HG03460 (cell line): ENCODE results near the gene PRR23E.

Experiments used
- ATAC-seq: cut with Tn5 transposase; IDR thresholded peaks from one replicate; pipeline ENCODE4 v1.9.1; 2021; ENCODE audit not compliant: unreplicated experiment

The PRR23E gene

DNA sequence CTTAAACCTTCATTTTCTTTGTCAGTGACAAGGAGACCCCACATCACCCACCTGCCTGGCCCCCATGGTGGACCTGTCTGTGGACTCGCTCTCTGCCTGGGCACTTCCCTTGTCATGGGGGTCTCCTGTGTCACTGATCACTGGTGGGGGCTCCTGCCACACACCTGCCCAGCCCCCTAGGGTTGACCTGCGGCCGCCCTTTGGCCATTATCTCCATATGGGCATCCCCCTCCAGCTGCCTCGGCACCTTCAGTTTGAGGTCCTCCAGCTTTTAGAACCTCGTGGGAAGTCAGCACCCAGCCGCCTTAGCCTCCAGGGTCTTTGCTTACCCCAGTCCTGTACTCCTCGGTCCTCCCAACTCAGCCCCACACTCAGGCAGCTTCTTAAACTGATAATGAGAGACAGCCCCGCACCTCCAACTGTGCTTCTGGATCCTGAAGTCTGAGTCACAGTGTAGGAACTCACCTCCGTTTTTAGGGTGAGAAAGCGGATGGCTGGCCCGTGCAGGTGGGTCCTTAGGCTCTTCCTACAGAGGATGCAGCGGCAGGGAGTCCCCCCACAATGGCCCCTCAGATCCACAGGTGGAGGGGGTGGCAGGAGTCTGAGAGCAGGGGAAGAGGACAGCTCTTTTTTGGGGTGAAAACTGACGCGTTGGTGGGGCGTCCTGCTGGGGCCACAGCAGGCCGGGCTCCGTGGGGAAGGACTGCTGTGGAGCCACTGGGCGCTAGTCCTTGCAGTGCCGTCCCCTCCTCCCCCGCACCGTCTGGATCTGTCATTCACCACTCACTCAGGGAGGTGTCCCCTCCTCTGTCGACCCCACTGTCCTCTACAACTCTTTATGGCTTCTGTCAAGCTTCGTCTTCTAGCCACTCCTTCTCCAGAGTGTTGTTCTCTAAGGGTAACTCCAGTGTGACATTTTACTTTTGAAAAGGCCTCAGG, 8.7 kb upstream of the PRR23E start:
- no peak for ATAC-seq

DNA sequence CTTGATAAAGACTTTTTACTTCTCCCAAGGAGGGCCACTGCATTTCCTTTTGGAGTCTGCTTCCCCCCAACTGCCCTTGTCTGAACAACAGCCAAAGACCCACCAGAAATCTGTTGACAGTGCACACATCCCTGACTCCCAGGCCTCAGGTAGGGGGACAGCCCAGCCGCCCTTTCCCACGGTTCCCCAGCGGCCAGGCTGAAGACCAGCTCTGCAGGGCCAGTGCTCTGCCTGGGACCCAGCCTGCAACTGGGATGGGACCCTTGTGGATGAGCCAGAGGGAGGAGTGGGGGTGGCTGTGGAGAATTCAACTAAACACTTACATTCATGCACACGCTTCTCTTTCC, 8.1 kb upstream of the PRR23E start:
- ATAC-seq: no peak

DNA sequence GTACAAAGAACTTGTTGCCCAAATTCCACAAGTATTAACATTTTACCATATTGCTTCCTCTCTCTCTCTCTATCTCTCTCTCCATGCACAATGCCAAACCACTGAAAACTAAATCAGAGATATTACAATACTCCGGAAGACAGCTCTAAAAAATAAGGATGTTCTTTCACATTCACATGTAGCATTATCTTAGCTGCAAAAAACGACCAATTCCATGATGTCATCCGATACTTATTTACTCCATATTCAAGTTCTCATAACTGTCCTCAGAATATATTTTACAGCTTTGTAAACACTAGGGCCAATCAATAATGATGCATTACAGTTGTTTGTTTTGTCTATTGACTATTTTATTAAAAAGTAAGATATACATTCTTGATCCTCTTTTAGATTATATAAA, 7.7 kb upstream of the PRR23E start:
- ATAC-seq: no peak

DNA sequence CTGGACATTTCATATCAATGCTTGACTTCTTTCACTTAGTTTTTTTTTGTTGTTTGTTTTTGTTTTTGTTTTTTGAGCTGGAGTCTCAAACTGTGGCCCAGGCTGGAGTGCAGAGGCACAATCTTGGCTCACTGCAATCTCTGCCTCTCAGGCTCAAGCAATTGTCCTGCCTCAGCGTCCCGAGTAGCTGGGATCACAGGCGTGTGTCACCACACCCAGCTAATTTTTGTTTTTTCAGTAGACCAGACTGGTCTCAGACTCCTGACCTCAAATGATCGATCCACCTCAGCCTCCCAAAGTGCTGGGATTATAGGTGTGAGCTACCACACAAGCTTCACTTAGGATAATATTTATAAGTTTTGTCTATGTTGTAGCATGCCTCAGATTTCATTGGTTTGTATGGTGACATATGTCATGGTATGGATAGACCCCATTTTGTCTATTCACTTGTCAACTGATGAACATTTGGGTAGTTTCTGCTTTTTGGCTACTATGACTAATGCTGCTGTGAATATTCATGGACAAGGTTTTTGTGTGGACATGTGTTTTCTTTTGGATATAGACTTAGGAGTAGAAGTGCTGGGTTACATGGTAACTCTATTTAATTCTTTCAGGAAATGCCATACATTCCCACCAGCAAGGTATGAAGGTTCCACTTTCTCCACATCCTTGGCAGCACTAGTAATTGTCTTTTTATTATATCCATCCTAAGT, 6.8 kb upstream of the PRR23E start:
- no peak for ATAC-seq

DNA sequence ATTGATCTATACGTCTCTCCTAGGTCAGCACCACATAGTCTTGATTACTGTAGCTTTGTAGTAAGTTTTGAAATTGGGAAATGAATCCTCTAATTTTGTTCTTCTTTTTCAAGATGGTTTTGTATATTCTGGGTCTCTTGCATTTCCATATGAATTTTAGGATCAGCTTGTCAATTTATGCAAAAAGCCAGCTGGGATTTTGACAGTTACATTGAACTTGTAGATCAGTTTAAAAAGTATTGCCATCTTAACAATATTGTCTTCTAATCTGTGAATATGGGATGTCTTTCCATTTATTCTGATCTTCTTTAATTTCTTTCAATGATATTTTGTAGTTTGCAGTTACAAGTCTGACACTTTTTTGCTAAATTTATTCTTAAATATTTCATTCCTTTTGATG, 5.6 kb upstream of the PRR23E start:
- ATAC-seq: no peak

DNA sequence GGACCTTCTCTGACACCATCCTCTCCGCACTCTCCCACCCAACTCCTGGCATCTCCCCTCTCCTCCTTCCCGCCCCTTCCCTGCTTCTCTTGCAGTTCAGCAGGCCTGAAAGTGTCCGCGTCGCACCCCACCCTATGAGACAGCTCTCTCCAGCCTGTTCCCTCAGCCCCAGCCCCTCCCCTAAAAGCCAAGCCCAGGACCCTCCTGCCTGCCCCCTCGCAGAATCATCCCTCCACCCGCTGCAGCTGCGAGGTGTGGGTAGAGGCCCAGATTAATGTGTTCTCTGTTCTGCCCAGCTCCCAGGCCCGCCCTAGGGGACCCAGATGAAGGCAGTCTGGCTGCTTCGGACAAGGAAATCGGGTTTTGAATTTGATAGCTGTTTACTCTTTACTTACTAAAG, 410 bp downstream of the PRR23E start:
- ATAC-seq: no peak

DNA sequence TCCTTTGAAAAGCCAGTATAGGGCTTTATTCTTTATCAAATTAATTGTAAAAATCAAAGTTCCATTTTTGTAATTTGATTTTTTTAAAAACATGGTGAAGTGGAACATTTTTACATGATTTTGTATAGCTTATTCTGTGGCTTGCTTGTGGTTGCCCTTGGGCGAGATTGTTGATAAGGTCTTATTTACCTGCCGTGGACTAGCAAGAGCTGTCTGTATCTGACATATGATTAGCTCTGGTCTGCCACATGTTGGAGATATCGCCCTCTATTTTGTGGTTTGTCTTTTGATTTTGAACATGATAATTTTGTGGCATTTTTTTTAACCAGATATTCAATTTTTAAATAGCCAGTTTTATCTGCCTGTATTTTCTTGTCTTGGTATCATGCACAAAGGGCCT, 844 bp downstream of the PRR23E start:
- no peak for ATAC-seq

DNA sequence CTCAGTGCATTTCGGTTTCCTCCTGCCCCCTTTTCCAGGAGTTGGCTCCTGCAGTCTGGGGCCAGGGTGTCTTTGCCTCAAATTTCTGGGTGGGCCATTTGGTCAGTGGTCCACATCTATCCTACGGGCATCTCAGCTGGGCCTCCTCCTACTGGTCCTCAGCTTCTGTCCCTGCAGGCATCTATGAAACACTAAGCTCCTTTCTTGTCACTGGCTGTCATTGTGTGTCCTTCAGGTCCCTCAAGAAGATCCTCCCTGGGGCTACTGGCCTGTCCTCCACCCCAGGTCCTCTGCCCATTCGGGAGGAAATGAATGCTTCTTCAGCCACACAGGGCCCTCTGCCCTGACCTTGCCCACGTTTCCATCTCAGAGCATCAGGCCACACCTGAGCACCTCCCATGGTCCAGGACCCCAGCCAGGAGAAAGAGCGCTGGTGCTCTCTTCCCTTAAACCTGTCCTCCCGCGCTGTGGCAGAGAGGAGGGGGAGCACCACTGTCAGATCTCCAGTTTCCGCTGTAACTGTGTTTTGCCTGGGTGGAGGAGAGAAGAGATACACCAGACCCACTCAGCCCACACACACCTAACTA, 1.8 kb downstream of the PRR23E start:
- ATAC-seq: no peak

DNA sequence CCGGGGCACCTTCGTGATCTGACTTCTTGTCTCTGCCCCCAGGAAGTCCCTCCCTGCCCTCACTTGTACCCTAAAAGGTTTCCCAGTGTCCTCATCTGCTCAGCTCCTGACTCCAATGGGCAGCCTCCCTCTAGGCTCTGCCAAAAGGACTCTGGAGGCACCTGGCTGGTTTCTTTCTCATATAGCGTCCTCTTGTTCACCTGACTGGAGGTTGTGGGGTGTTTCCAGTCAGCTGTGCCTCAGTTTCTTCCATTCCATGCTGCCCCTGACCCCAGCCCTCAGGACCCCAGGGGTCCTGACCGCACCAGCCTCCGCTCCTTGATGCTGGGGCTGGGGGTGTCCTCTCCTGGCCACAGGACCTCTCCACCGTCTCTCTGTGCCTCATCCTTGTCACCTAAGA, 2.5 kb downstream of the PRR23E start:
- no peak for ATAC-seq

DNA sequence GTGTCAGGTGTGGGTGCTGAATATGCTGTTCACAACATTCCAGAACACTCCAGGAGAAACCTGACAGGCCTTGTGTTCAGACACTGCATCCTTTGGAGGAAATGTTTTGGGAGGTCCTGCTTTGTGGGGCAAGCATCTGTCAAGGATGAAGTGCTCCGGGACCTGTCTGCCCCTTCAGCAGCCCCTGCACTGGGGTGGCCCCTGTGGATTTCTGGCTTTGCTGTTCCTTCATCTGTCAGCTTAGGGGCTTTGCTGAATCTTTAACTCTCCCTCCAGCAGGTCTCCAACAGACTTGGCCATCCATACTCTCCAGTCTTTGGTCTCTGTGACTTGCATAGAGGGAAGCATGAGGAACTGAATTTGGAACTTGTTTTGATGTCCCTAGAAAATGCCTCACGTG, 3.1 kb downstream of the PRR23E start:
- no peak for ATAC-seq

DNA sequence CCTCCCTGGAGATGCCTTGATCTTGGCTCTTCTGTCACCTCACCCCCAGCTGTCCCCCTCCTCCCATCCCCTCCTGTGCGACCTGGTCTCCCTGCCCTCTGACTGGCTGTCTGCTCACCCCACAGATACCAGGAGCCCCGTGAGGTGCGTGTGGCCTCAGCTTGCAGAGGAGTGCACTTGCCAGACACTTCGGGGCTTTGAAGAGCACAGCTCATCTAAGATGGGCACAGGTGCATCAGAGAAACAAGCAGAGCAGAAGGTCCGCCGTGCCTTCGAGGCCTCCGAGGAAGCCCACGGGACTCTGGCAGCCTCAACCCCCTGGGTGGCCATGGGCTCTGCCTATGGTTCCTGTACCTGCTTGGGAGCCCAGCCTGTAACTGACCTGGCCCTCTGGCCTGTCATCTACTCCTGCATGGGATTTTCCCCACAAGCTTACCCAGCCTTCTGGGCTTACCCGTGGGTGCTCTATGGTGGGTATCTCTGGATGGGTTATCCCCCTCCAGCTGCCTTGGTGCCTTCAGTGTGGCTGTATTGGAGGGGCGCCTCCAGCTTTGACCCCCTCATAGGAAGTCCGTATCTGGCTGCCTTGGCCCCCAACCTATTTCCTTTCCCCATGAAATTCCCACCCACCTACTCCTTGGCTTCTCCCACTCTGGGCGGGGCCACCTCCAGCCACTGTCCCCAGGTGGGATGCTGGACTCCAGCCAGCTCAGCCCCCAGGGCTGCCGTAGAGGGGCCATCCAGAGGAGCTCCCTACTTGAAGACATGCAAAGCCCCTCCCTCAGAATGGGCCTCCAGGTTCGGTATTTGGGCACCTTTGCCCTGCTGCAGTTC, 3.8 kb downstream of the PRR23E start:
- no peak for ATAC-seq

DNA sequence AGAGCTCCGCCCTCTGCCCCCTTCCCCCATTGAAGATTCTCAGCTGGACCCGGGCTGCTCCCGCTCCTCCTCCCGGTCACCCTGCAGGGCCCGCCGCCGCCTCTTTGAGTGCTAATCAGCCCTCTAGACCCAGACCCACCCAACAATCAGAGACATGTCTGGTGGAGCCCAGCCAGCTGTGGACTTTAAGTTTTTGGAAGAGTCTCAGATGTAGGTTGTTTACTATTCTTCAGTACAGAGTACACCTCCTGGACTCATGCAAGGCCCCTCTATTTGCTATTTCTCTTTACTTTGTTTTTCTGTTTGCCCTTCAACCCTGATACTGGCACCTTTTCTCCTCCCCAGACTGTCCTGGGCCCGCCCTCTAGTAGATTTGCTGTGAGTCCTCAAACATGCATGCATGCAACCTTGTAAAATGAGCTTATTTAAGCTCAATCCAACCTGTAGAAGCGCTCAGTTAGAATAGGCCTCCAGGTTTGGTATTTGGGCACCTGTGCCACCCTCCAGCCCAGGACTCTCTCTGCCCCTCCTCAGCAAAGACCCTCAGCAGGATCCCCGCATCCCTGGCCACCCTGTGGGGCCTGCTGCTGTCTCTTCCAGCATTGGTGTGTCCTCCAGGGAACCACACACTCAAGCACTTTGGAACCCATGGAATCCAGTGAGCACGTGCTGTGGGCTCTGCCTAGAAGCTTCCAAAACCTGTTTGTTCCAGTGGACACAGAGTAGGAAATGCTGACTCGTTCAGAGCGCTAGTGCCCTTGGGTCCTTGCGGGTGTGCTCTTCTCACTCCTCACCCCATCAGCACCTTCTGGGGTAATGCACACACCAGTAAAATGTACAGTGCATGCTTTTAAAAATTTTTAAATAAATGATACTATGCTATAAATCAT, 4.6 kb downstream of the PRR23E start:
- no peak for ATAC-seq

DNA sequence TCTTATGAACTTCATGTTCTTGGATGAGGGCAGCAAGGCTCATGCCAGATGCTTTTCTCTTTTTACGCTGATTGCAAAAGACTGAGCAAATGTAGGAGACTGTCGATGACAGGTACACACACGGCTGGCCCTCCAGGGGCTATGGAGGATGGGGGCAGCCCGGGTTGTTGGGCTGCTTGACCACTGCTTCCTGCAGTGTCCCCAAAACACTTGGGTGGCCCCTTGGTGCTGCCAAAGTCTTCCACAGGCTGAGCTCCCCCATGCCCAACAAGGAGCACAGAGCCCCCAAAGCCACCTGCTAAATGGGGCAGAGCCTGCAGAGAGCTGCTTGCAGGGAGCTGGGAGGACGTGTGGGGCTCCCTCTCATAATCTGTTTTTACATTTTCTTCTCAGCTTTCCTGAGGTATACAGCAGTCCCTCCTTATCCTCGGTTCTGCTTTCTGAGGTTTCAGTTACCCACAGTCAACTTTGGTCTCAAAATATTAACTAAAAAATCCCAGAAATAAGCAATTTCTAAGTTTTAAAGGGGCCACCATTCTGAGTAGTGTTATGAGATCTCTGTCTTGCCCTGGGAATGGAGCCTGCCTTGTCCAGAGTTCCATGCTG, 7.3 kb downstream of the PRR23E start:
- no peak for ATAC-seq

DNA sequence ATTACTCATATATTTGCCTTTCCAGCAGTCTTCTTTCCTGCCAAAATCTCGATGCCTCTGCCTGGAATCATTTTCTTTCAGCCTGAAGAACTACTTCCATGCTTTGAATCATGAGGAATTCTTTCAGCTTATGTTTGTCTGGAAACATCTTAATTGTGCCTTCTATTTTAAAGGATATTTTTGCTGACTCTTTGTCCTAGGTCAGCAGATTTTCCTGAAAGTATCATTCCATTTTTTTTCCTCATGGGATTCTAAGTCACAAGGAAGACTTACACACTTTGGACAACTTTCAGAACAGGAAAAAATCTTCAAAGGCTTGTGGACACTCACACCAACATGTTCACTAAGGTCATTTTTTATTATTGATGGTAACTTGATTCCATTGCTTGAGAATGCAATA, 10.1 kb downstream of the PRR23E start:
- no peak for ATAC-seq

DNA sequence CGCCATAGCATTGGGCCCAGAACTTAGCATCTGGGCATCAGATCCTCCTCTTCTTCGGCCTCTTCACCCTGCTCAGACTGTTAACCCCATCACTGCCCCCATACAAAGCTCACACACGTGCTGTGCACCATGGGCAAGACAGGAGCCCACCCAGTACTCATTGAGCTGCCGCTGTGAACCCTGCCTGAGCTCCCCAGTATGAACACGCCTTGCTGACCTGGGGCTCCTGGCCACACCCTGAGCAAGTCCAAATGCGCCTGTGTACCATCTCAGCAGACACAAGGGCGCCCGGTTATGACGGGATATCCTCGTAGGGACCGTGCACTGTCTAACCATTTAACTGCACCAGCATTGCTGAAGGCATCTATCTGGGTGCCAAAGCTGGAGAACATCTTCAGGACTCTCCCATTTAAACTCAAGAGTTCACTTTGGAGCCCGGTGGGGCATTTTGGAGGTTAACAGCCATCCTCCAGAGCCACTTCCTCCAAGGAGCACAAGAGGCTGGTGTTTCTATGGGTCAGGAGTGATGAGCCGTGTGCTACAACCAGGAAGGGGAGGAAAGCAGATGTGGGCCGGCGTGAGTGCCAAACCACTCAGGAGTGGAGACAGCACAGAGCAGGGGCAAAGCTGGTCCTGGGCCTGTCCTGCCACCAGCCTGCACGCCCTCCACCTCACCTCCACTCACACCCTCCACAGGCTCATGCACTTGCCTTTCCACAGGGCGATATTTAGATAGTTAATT, 12.1 kb downstream of the PRR23E start:
- no peak for ATAC-seq

DNA sequence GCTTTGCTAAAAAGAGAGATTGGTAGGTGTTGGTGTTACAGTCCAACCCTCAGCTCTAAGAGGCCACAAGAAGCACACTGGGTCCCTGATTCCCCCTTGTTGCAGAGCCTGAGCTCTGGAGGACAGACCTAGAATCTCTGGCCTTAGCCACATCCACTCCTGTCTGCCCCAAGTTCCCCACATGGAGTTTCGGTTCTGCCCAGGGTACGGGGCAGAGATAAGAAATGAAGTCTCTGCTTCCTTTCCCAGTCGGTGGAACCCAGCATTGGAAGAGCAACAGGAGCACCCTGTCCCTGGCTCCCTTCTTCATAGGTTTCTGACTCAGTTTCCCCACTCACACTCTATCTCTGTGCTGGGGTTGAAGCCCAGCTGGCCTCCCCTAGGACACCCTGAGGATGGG, 13.2 kb downstream of the PRR23E start:
- no peak for ATAC-seq

DNA sequence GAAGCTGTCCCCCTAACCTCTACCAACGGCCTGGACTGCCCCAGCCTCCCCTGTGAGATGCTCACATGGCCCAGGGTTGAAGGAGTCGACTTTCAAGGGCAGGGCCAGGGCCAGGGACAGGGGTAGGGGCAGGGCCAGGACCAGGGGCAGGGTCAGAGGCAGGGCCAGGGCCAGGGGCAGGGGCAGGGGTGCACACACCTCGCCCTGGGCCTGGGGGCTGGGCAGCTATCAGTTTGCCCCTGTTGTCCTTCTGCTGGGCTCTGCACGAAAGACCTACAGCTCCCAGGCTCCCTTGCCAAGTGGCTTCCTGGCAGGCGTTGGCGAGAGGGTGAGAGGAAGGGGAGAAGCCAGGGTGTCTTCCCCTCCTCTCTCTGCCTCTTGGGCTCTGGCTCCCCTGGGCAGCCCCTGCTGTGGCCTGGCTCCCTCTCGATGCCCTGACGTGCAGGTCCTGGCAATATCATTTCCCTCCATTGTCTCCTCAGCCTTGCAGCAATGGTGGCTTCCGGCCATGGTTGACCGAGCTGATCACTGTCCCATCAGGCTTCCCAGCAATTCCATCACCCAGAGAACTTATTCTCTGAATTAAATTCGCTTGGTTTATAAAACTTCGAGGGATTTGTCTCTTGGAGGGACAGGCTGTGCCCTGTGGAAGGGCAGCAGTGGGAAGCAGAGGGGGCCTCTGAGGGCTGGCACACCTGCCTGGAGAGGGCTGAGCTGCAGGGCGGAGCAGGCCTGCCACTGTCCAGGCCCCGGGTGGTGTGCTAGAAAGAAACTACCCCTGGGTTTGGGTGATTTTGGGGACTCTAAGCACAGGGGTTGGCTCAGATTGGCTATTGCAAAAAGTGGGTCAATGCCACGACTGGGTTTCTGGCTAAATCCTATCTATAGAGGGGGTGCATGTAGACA, 13.9 kb downstream of the PRR23E start:
- no peak for ATAC-seq
